ENCODE data around the gene TJP1.
"Not testable (repeated sequence)": the region's sequence is repeated elsewhere in the genome, so short reads cannot be mapped to it uniquely, and the experiment has no call there.

Gene TJP1

DNA sequence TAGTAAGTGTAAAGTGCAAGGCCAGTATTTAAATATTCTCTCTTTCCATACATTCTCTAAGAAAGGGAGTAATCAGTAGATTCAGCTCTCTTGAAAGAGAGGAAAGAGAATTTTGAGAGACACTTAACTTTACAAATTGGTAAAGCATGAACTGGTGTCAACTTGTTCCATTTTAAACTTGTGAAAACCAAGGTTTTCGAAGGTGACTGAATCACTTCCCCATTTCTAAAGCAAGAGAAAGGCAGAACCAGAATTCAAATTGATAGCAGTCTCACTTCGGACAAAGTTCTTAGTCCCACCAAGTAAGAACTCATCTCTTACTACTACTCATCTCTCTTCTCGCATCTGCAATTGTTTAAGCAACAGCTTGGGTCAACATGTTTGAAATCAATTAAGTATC, 22.4 kb downstream of the TJP1 start:
- no peak for DNase-seq

DNA sequence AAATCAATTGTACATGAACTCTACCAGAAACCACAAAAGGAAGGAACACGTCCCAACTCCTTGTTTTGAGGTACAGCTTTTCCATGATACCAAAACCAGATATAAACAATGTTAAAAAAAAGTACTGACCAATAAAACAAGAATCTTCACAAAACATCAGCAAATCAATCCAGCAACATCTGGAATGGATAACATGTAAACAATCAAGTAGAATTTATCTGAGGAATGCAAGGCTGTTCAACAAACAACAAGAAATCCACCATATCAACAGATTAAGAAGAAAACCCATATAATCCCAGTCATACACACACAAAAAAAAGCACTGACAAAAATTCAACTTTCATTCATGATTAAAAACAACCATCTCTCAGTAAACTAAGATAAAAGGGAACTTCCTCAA, 26.7 kb downstream of the TJP1 start:
- DNase-seq = no peak

DNA sequence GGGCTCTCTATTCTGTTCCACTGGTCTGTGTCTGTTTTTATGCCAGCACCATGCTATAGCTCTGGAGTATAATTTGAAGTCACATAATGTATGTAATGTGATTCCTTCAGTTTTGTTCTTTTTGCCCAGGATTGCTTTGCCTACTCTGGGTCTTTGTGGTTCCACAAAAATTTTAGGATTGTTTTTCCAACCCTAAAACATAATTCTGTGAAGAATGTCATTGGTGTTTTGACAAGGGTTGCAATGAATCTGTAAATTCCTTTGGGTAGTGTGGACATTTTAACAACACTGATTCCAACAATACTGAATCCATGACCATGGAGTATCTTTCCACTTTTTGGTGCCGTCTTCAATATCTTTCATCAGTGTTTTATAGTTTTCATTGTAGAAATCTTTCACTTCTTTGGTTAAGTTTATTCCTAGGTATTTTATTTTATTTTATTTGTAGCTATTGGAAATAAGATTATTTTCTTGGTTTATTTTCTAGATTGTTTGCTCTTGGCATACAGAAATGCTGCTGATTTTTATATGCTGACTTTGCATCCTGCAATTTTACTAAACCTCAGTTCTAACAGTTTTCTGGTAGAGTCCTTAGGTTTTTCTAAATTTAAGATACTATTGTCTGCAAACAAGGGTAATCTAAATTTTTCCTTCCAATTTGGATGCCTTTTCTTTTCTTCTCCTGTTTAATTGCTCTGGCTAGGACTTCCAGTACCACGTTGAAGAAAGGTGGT, 29.7 kb downstream of the TJP1 start:
- no peak for DNase-seq

DNA sequence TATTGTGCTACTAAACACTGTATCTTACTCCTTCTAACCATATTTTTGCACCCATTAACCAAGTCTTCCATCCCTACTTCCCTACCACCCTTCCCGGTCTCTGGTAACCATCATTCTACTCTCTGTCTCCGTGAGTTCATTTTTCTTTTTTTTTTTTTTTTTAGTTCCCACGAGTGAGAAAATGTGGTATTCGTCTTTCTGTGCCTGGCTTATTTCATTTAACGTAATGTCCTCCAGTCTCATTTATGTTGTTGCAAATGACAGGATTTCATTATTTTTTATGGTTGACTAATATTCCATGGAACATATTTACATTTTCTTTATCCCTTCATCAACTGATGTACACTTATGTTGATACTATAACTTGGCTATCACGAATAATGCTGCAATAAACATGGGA, 31.7 kb downstream of the TJP1 start:
- DNase-seq = no peak

DNA sequence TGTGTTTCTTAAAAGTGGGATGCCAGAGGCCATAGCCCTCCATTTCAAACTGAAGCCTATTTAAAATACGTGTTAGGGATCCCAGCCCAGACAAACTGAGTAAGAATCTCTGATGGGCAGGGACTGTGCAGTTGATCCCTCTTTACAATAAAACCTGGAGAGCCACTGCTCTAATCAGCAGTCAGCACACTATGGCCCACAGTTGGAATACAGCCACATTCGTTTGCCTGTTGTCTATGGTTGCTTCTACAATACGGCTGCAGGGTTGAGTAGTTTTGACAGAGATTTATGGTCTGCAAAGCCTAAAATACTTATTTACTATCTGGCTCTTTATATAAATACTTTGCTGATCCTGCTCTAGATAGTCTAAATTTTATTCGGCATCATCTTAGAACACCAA, 32.4 kb downstream of the TJP1 start:
- DNase-seq = no peak

DNA sequence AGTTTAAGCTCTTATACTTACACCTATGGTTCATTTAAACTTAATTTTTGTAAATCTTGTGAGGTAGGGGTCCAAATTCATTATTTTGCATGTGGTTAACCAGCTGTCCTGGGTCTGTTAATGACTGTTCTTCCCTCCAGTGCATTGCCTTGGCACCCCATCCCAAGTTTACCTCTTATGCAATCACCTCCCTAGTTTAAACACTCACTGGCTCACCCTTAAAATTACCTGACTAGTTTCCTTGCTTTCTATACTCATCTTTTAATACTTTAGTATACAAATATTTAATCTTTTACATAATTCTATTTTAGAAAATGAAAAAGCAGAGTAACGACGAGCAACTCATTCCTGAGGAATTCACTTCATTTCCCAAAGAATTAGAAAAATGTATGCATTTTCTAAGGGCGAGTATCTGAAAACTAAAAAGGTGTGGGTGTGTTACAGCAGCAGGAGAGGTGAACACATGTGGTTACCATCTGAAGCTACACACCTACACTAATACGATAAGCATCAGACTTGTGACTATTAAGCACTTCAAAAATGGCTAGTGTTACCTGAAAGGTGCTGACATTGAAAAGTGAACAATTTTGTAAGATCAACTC, 33.7 kb downstream of the TJP1 start:
- DNase-seq = no peak

DNA sequence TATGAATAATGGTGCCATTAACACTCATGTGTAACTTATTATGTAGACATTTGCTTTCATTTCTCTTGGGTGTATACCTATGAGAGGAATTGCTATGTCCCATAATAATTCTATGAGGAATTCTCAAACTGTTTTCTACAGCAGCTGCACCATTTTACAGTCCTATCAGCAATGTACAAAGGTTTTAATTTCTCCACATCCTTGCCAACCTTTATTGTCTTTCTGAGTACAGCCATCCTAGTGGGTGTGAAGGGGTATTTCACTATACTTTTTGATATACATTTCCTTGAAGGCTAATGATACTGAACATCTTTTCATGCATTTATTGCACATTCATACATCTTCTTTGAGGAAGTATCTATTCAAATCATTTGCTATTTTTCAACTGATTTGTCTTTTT, 34.5 kb downstream of the TJP1 start:
- DNase-seq = no peak

DNA sequence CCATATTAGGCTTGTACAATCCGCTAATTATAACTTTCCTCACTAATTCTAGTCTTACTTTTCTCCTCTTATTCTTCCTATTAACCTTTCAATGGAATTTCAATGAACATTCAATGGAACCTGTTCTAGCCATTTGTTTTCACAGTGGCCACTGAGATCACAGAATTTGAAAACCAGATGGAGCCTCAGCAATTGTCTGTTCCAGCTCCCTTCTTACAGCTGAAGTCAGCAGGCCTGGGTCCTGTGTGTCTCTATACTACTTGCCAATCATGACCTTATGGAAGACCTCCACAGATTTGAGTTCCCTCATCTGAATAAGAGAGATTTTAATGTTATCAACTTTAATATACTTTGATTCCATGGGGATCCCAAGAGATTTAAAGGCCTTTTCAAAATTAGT, 36.6 kb downstream of the TJP1 start:
- DNase-seq = no peak

DNA sequence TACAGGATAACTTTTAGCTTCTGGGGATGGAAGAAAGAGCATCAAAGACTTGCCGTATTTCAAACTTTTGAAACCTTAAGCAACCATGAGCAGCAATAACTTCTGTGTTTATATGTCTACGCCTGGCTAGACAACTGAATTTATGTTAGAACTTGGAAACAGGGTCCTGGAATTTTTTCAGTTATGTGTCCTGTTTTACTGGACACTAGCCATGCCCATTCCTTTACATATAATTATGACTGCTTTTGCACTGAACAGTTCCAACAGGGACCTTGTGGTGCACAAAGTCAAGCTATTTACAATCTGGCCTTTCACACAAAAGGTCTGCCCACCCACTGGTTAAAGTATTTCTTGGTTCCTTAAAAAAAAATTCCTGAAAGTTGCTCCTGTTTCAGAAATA, 37.1 kb downstream of the TJP1 start:
- no peak for DNase-seq

DNA sequence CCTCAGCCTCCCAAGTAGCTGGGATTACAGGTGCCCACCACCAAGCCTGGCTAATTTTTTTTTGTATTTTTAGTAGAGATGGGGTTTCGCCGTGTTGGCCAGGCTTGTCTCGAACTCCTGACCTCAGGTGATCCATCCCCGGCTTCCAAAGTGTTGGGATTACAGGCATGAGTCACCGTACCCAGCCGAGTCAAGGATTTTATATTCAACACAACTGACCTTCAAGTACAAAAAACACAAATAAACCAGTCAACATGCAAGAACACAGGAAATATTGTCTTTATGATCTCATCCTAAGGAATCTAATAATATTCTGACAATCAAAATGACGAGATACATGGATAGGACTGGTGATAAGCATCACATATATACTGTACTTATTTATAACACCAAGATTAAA, 37.9 kb downstream of the TJP1 start:
- no peak for DNase-seq

DNA sequence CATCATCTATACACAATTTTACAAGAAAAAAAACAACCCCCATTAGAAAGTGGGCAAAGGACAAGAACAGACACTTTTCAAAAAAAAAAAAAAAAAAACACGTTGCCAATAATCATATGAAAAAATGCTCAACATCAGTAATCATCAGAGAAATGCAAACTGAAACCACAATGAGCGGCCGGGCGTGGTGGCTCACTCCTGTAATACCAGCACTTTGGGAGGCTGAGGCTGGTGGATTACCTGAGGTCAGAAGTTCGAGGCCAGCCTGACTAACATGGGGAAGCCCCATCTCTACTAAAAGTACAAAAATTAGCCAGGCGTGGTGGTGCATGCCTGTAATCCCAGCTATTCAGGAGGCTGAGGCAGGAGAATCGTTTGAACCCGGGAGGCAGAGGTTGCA, 39.5 kb downstream of the TJP1 start:
- not testable (repeated sequence) for DNase-seq

DNA sequence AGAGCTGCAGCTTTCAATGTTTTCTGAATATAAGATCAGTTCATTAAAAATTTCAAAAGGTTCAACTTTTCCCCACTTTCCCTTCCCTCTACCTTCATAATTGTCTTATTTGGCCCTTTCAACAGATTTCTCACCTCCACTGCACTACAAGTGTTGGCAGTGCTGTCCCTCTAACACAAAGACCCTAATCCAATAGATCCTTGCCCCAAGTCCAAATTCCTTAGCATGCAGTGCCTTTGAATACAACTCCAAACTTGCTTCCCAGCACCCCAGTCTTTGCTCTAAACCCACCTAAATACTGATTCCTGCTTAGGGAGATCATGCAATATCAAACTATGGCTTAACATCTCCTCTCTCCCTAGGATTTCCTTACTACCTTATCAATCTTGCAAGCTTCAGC, 43.9 kb downstream of the TJP1 start:
- DNase-seq = no peak

DNA sequence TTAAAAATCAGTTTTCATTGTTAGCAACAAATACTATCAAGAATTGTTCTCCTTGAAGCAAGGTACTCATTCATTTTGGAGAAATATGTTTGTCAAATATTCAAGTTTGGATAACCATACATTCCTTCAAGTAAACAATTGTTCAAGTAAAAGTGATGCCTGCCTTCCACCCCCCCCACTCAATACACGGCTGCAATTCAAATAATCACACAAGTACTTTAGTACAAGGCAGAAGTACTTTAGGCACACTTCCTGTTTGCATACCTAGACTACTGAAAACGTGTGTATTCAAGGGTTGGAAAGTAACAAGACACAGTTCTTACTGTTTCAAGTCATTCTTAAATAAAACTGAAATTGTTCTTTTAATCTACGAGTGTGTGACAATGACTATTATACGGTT, 45.4 kb downstream of the TJP1 start:
- DNase-seq = no peak

DNA sequence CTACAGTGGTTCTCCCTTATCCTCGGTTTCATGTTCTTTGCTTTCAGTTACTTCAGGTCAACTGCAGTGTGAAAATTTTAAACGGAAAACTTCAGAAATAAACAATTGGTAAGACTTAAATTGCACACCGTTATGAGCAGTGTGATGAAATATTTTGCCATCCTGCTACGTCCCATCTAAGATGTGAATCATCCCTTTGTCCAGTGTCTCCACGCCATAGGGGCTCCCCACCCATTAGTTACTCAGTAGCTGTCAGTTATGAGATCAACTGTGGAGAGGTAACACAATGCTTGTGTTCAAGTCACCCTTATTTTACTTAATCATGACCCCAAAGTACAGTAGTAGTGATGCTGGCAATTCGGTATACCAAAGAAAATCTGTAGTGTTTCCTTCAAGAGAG, 47.4 kb downstream of the TJP1 start:
- DNase-seq = no peak

DNA sequence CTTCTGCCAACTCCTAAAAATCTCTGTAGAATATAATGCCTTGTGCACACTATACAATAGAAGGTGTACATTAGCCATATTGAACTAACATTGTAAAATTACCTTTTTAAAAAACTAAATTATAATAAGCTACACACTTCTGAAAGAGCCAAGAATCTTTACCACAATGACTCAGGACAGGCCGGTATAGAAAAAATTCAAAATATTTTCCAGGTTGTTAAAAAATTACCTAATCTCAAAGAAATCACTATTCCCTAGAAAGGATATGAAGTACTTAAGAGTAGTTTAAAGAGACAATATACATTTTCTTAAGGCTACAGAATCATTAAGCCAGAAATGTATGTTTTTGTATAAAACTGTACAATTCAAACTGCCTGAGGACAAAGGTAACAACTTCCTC, 48.5 kb downstream of the TJP1 start:
- no peak for DNase-seq

DNA sequence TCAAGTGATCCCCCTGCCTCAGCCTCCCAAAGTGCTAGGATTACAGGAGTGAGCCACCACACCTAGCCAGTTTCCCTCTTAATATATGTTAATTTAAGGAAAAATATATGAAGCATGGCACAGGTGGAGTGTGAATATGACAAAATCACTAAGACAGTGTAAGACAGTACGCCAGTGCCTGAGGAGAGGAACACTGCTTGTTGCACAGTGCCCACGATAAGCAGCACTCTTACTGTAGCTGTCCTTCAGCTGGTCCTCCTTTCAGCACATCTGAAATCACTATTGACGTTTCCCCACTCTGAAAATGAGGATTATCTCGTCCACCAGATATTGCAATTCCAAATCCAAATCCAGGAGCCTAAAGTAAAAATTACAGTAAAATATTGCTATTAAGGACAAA, 49.3 kb downstream of the TJP1 start:
- DNase-seq = no peak

DNA sequence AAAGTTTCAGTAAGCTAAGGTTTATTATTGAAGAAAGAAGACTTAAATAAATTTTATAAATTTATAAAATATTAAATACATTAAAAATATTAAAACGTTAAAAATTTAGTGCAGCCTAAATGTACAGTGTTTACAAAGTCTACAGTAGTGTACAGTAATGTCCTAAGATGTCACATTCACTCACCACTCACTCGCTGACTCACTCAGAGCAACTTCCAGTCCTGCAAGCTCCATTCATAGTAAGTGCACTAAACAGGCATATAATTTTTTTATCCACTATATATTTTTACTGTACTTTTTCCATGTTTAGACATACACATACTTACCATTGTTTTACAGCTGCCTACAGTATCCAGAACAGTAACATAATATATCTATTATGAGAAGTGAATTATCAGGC, 51.5 kb downstream of the TJP1 start:
- DNase-seq = no peak

DNA sequence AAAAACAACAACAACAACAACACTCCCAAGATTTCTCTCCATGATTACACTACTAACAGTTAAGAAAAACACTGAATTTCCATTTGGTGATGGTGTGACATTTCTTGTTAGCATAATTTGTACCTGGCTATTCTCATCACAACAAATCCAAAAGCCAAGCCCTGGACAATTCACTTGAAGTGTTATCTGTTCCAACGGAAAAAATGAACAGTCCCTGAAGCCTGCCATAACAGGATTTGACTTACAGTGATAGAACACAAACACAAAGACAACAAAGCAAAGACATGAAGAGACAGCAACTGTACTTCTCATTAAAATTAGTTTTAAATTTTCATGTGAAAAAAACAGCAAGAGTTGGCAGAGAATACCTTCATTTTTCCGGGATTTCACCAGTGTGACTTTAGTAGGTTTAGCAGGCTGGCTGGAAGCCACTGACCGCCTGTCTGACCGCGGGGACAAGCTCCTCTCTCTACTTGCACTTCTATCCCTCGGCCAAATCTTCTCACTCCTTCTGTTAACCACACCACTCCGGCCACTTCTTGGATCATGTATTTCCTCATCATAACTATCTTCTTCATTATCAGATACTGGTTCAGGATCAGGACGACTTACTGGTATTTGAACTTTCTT, 56.3 kb downstream of the TJP1 start:
- no peak for DNase-seq

DNA sequence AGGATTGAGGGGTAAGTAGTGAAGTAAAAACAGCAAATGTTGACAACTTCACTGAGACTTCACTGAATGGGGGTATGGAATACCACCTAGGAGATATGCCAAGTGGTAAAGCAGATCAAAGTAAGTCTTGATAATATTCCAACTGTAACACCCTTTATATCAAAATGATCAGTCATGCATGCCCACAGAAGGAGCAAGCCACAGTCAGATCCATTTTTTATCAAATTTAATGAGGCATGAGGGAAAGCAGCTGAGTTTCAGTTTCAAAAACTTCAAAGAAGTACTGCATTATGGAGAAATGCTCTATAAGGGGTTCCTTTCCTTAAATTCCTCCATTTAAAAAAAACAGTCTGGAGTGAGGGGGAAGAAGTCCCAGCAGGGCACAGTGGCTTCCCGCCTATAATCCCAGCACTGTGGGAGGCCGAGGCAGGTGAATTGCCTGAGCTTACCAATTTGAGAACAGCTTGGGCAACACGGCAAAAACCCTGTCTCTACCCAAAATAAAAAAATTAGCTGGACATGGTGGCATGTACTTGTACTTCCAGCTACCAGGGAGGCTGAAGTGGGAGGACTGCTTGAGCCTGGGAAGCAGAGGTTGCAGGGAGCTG, 56.9 kb downstream of the TJP1 start:
- no peak for DNase-seq

DNA sequence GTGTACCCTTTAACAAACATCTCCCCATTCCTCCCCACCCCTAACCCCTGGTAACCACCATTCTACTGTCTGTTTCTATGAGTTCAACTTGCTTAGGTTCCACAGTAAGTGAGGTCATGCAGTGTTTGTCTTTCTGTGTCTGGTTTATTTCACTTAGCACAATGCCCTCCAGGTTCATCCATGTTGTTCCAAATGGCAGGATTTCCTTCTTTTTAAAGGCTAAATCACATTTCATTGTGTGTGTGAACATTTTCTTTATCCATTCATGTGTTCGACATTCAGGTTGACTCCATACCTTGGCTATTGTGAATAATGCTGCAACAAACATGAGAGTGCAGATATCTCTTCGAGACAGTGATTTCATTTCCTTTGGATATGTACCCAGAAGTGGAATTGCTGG, 62.7 kb downstream of the TJP1 start:
- DNase-seq = no peak

DNA sequence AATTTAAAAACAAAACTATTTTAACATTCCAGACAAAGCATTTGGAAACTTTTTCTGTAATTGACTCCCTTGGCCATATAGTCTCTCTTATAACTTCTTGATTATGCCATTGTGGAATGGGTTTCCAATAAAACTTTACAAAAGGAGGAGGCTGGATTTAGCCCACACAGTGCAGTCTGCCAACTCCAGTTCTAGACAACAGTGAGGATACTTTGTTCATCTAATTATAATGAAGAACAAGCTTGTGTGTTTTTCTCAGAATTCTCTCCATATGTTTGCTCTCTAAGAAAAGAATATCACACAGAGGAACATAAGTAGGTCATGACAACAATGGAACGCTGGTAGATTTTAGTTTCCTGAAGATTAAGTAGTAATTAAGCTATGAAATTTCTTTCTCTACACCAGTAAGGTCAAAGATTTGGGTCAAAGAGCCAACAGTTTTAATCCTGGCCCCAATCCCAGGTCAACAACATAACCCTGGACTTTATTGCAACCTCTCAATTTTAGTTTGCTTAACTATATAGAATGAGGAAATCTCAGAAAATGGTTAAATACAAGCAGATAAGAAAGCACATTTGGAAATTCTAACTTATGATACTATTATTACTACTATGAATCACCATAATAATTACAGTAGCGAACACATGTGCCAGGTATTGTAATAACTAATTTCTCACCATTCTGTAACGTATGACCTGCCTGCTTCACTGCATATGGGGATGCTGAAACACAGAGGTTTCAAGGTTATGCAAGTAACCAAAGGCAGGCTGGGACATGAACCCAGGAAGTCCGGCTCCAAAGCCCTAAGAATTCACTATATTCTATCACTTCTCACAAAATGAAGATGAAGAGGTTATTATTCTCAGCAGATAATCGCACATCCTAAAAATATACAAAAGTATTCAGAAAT, 65.7 kb downstream of the TJP1 start:
- no peak for DNase-seq

DNA sequence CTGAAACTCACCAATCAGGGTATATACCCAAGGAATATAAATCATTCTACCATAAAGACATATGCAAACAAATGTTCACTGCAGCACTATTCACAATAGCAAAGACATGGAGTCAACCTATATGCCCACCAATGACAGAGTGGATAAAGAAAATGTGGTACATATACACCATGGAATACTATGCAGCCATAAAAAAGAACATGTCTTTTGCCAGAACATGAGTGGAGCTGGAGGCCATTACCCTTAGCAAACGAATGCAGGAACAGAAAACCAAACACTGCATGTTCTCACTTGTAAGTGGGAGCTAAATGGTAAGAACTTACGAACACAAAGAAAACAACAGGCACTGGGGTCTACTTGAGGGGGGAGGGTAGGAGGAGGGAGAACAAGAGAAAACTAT, 68.3 kb downstream of the TJP1 start:
- DNase-seq = not testable (repeated sequence)

DNA sequence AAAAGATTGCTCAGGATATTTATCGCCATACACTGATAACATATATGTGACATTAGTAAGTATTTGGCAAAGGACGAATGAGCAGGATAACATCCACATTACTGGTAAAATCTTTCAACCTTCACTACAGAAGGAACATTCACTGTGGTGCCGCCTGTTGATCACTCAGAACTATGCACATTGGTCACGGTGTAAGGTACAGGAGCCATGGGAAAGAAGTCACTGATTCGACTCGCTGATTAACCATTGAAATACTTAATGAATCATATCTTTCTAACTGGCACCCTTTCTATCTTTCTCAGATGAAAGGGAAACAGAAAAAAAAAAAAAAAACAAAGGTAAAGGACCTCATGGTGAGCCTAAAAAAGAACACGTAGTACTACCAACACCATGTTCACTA, 68.8 kb downstream of the TJP1 start:
- no peak for DNase-seq
